GM12872 (cell line): ENCODE data around the gene SPATA24.

ENCODE experiments used
- TF ChIP-seq, protein P1 (sequence below): IDR thresholded peaks from 3 replicates; pipeline ENCODE4 v1.5.1; 2011; ENCODE audit warnings: low read depth, mild to moderate bottlenecking, low read length, moderate library complexity; ENCODE audit not compliant: insufficient read depth

SPATA24 gene

DNA sequence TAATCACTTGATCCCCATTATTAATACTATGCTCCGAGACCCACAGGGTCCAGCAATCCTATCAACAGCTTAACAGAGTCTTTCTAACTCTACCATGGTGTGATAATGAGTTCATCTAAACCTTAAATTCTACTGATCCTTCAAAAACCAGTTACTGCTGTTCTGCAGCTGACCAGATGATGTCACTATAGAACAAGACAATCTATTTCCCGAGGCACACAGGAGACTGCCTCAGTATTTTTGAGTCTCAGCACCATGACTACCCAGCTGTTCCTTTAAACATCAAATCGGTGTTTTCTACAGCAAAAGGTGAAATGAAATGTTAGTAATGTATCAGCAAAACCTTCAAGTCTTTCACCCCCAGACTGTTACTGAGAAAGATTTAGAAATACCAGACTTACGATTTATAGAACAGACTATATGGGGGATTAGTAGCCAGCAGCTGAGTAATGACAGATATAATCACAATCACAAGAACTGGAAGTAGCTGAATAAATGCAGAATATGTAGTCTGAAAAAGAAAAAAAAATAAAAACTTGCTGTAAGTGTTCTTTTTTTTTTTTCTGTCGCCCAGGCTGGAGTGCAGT lies 18.5 kb upstream of the SPATA24 start:
- TF ChIP-seq, protein P1, sequence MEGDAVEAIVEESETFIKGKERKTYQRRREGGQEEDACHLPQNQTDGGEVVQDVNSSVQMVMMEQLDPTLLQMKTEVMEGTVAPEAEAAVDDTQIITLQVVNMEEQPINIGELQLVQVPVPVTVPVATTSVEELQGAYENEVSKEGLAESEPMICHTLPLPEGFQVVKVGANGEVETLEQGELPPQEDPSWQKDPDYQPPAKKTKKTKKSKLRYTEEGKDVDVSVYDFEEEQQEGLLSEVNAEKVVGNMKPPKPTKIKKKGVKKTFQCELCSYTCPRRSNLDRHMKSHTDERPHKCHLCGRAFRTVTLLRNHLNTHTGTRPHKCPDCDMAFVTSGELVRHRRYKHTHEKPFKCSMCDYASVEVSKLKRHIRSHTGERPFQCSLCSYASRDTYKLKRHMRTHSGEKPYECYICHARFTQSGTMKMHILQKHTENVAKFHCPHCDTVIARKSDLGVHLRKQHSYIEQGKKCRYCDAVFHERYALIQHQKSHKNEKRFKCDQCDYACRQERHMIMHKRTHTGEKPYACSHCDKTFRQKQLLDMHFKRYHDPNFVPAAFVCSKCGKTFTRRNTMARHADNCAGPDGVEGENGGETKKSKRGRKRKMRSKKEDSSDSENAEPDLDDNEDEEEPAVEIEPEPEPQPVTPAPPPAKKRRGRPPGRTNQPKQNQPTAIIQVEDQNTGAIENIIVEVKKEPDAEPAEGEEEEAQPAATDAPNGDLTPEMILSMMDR = peak; percentile 79

DNA sequence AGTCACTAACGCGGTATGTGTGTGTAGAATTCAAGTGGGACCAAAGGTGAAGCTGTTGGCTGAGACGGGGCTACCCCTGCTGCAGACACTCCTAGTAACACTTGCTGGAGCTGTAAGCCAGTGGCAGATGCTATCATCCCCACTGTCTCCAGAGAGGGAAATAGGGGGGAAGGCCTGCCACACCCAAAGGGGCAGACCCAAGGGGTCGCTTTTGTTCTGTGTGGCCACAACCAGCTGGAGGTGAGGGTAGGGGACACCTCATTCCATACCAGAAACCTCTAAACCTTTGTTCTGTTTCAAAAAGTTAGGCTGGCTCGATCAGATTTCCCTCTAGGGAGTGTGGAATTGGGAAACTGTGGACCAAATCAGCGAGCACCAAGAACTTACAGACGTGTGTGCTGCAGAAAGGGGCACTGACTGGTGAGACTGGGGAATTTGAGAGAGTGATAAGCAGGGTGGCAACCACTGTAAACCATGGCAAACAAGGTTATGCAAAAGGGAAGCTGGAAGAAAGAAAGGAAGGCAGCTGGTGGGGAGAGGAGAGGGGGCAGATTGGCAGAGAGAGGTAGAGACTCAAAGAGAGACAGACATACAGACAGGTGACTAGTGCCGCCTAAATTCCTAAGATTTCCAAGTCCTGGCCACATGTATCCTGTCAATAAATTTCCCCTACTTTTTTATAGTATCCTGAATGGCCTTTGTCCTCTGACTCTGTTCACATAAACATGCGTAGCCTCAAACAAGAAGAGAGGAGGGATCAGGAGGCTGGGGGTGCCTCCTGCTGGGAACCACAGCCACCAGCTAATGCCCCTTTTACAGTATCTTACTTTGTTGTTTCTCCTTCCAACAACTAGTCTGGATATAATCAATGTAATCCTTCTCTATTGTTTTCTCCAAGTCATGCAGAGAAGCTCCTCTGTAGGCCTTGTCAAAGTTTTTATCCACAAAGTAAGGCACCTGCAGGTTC lies 15.6 kb upstream of the SPATA24 start:
- TF ChIP-seq, protein P1 = no peak

DNA sequence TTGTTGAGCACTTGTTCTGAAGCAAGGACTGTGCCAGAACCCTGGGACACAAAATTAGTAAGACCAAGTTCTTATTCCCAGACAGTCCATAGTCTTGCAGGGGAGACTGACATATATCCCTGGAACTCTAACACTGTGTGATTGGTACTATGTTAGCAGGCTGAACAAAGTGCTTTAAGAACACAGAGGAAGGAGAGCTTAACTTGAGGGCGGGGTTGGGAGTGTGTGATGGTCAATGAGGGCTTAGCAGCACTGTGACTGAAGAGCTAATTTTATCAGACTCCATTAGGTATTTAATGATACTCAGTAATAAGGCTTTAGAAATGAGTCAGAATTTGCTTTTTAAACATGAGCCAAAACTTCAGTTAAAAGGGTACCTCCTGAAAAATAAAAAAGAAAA lies 14.9 kb upstream of the SPATA24 start:
- TF ChIP-seq, protein P1 = no peak

DNA sequence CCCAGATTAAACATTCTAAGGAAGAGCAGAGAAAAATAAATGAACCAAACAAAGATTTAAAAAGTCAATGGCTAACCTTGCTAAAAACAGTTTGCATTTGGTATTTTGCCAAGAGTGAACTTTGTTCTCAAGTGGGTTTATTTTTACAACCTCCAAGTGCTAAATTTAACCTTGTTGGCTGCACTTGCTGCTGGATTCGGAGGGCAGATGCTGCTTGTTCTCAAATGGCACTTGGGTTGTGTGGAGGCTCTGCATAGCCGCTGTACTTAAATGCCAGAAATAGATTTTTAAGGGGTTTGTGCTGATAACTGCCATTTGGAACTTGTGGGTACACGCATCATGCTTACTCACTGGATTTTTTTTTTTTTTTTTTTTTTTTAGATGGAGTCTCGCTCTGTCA lies 13.3 kb upstream of the SPATA24 start:
- TF ChIP-seq, protein P1 = no peak

DNA sequence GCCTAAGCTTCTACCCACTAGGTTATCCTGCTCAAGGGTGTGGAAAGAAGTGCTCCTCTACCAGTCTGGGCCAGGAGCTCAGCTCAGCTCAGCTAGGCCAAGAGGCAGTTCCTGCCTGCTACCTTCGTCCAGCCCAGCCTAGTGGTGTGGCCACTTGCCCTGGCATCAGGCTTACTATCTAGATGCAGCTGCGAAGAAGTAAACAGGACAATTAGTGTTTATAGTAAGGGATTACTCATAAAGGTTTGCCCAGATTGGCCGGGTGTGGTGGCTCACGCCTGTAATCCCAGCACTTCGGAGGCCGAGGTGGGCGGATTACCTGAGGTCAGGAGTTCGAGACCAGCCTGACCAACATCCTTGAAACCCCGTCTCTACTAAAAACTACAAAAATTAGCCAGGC lies 12.8 kb upstream of the SPATA24 start:
- TF ChIP-seq, protein P1 = no peak

DNA sequence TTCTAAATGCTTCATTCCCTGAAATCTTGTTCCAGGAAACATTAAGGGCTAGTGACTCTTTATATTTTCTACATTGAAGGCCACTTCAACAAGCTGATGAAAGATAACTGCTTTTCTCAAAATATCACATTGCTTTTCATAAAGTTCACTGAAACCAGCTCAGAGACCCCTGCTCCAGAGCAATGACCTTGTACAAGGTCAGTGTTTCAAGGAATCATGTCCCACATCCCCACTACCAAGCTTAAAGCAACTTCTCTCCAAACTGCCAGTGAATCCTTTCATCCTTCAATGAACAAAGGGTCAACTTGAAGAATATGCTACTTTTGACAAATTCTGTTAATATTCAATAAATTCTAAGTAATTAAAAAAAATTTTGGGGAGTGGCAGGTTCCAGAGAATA lies 12.0 kb upstream of the SPATA24 start:
- TF ChIP-seq, protein P1 = no peak

DNA sequence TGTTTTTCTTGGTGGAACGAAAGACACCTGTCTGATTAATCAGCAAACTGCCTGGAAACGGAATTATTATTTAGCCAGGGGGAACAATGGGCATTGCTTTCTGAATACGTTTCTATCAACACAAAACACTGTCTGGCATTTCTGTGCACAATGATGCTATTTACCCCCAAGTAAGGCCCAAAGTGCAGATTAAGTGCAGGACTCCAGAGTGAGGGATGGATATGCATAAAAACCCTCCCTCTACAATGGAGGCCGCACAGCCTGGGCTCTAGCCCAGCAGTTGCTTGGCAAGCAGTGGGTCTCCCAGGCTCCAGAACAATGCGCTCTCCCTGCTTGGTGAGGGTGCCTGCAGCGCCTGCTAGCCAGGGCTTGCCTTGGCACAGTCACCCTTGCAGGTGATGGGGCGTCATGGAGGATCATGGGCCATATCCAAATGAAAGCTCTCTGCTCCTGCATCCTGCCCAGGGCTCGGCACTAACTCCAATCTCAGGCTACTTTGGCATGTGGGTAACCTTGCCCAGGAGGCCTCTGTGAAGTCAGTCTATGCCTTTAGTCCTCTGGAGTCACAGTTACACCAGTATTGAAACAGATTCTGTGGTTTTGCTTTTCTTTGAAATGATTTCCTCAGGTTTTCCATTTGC lies 11.5 kb upstream of the SPATA24 start:
- TF ChIP-seq, protein P1 = no peak
